Panc1 (cell line): ENCODE results near the gene CYB5D1. TPM values are rescaled to one million over a fixed set of nuclear protein-coding genes. Genes with fewer than 3 reads are reported as not detected.

Experiments
- ATAC-seq: fragments of 200-7000 bp; cut with Tn5 transposase; 2 replicates; pipeline ENCODE4 v1.9.1; 2020; ENCODE audit warnings: mild to moderate bottlenecking, moderate library complexity
- BruUV-seq: library from RNA; stranded (reverse); fragments of 400-500 nt; replicated peaks from 2 replicates; lab custom pipeline; 2021; lab: Mats Ljungman, UMichigan
- CTCF ChIA-PET: fragments of 300-600 bp; sonication (Branson Sonifier 250); formaldehyde crosslinking; loops from one replicate; lab custom pipeline; 2022; ENCODE audit warnings: antibody characterized with exemption; lab: Charles Lee
- POLR2A ChIA-PET: fragments of 300-600 bp; sonication (Branson Sonifier 250); formaldehyde crosslinking; loops from one replicate; lab custom pipeline; 2022; ENCODE audit warnings: antibody characterized with exemption; lab: Charles Lee
- DNase-seq: peaks from one replicate; pipeline ENCODE4 v3.0.0-alpha.2; 2010; ENCODE audit warnings: low read depth, low spot score
- H3K27ac ChIP-seq: 2 replicates; pipeline ENCODE4 v1.5.1; 2011; ENCODE audit warnings: mild to moderate bottlenecking, low read length, inconsistent platforms
- H3K27me3 ChIP-seq: fragments of 200-500 bp; sonication (Bioruptor generic); 2 replicates; pipeline ENCODE4 v1.6.0; 2014; ENCODE audit warnings: low read length, inconsistent platforms; ENCODE audit not compliant: control insufficient read depth, insufficient read depth
- H3K36me3 ChIP-seq: fragments of 200-500 bp; sonication (Bioruptor generic); 2 replicates; pipeline ENCODE4 v1.5.1; 2014; ENCODE audit warnings: inconsistent platforms, mild to moderate bottlenecking, low read length, moderate library complexity; ENCODE audit not compliant: control insufficient read depth, insufficient read depth
- H3K4me1 ChIP-seq: 2 replicates; pipeline ENCODE4 v1.5.1; 2011; ENCODE audit warnings: inconsistent platforms, mild to moderate bottlenecking, low read length, moderate library complexity; ENCODE audit not compliant: control insufficient read depth, insufficient read depth
- H3K4me3 ChIP-seq, 2 experiments: 2 replicates each; pipeline ENCODE4 v1.5.1; 2011 to 2012; ENCODE audit warnings: low read depth in 2 of 2, low read length in 2 of 2, mild to moderate bottlenecking in 2 of 2, inconsistent platforms in 1 of 2, moderate library complexity in 1 of 2
- H3K9me3 ChIP-seq: fragments of 200-500 bp; sonication (Bioruptor generic); 2 replicates; pipeline ENCODE4 v1.5.1; 2014; ENCODE audit warnings: low read depth, mild to moderate bottlenecking, inconsistent platforms, low read length, moderate library complexity; ENCODE audit not compliant: control insufficient read depth, insufficient read depth
- CTCF ChIP-seq: fragments of 450-650 bp; IDR thresholded peaks from 2 replicates; pipeline ENCODE4 v1.5.1; 2017; ENCODE audit warnings: mild to moderate bottlenecking
- POLR2AphosphoS5 ChIP-seq: IDR thresholded peaks from 2 replicates; pipeline ENCODE4 v1.6.1; 2012; ENCODE audit warnings: mild to moderate bottlenecking, low read depth, low read length, moderate library complexity
- SIN3A ChIP-seq: IDR thresholded peaks from 2 replicates; pipeline ENCODE4 v1.6.1; 2012; ENCODE audit warnings: low read depth, mild to moderate bottlenecking, low read length, moderate library complexity, borderline replicate concordance; ENCODE audit not compliant: insufficient read depth
- TCF7L2 ChIP-seq: IDR thresholded peaks from 2 replicates; pipeline ENCODE4 v1.6.1; 2011; ENCODE audit warnings: mild to moderate bottlenecking, low read depth, low read length, inconsistent platforms
- in situ Hi-C: cut with HindIII; loops from 2 replicates; pipeline ENCODE4 v1.10.0; 2016; ENCODE audit warnings: low sequenced_read_pairs, low pct_unique_long_range_greater_than_20kb
- intact Hi-C: fragments of 100-400 bp; cut with micrococcal nuclease; formaldehyde crosslinking; loops from one replicate; pipeline ENCODE4 v1.10.0; 2022; ENCODE audit not compliant: unreplicated experiment
- total RNA-seq: library from RNA; stranded (reverse); gene quantifications from one replicate; pipeline ENCODE4 v1.2.1, GENCODE V29; 2021; ENCODE audit not compliant: unreplicated experiment
- TF ChIP-seq, protein P1 (sequence below), 2 experiments: IDR thresholded peaks; 2 replicates each; pipeline ENCODE4 v1.6.1; 2011 to 2012; ENCODE audit warnings: low read depth in 2 of 2, control low read depth in 1 of 2, low read length in 1 of 2, mild to moderate bottlenecking in 1 of 2, moderate library complexity in 1 of 2; ENCODE audit not compliant: insufficient read depth in 1 of 2

CYB5D1 gene
- total RNA-seq, 1 experiment from 2014 or later: 8.6 TPM

- POLR2A ChIA-PET: no interaction called here
- in situ Hi-C loops: no loop called here
- no TSS peak for BruUV-seq
Observed at GRCh38 chr17:7889166-7889955, 31.6 kb downstream of the CYB5D1 start.

GRCh38 chr17:7893187-7893880 lies 35.5 kb downstream of the CYB5D1 start:
- Histone ChIP-seq H3K4me1 (peaks cover 16% of the 10 kb centered on the region), H3K27me3 (no peaks in the 10 kb centered on the region), H3K36me3 (peaks cover 13% of the 10 kb centered on the region), H3K9me3 (no peaks in the 10 kb centered on the region), H3K4me3 (no peak overlapping the region), H3K27ac (no peak overlapping the region)
- in situ Hi-C loops (no loop called here), intact Hi-C loops (no loop called here)
- POLR2A ChIA-PET: no interaction called here
- no TSS peak for BruUV-seq
- ATAC-seq (no peak), DNase-seq (no peak)
- CTCF ChIA-PET: no interaction called here
- no peak for TF ChIP-seq SIN3A
- TF ChIP-seq TCF7L2: no peak
- TF ChIP-seq POLR2AphosphoS5: no peak
- TF ChIP-seq, protein P1, sequence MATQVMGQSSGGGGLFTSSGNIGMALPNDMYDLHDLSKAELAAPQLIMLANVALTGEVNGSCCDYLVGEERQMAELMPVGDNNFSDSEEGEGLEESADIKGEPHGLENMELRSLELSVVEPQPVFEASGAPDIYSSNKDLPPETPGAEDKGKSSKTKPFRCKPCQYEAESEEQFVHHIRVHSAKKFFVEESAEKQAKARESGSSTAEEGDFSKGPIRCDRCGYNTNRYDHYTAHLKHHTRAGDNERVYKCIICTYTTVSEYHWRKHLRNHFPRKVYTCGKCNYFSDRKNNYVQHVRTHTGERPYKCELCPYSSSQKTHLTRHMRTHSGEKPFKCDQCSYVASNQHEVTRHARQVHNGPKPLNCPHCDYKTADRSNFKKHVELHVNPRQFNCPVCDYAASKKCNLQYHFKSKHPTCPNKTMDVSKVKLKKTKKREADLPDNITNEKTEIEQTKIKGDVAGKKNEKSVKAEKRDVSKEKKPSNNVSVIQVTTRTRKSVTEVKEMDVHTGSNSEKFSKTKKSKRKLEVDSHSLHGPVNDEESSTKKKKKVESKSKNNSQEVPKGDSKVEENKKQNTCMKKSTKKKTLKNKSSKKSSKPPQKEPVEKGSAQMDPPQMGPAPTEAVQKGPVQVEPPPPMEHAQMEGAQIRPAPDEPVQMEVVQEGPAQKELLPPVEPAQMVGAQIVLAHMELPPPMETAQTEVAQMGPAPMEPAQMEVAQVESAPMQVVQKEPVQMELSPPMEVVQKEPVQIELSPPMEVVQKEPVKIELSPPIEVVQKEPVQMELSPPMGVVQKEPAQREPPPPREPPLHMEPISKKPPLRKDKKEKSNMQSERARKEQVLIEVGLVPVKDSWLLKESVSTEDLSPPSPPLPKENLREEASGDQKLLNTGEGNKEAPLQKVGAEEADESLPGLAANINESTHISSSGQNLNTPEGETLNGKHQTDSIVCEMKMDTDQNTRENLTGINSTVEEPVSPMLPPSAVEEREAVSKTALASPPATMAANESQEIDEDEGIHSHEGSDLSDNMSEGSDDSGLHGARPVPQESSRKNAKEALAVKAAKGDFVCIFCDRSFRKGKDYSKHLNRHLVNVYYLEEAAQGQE (IDR thresholded peaks at IDR 0.05; ENCODE audit: insufficient read depth in 1 of 2, low read depth in 2 of 2, low read length in 1 of 2): no peak
- TF ChIP-seq CTCF: no peak

More at GRCh38 chr17:7889166-7889955, 31.6 kb downstream of the CYB5D1 start:
- no peak for DNase-seq
- no peaks in the 10 kb centered on the region for H3K27me3 ChIP-seq
- H3K27ac ChIP-seq: peak overlapping the region; percentile 86
- intact Hi-C loops: no loop called here
- peaks cover 19% of the 10 kb centered on the region for H3K4me1 ChIP-seq
- ATAC-seq: peak; percentile 52
- peaks cover 6% of the 10 kb centered on the region for H3K36me3 ChIP-seq
- no peaks in the 10 kb centered on the region for H3K9me3 ChIP-seq
- TF ChIP-seq CTCF: no peak; the same call in 1 of the 2 replicates
- TF ChIP-seq TCF7L2: peak; percentile 42; the same call in 1 of the 2 replicates
- peak overlapping the region; percentile 11 to 77; a peak in 2 of 4 replicates for H3K4me3 ChIP-seq
- CTCF ChIA-PET: interaction anchor here (0.6 kb wide), 1 partner anchor 93 kb away, joined by 4 read pairs; no protein-coding TSS in a partner anchor
